ENCODE results near the gene CTCFL. TPM values are rescaled to one million over a fixed set of nuclear protein-coding genes. Genes with fewer than 3 reads are reported as not detected.
A peak's percentile ranks its signal among the peaks of the same experiment; 100 is the strongest.
"Not testable (repeated sequence)": the region's sequence is repeated elsewhere in the genome, so short reads cannot be mapped to it uniquely, and the experiment has no call there.

Gene CTCFL
- total RNA-seq, 1 donor from 2014 or later, result not detected

GRCh38 chr20:57507477-57507876 is 17.5 kb downstream of the CTCFL start:
- DNase-seq, result peak; percentile 60

- DNase-seq, result peak; percentile 90
These were observed 19.0 kb downstream of the CTCFL start for GRCh38 chr20:57505979-57506378.

- DNase-seq, result no peak
These were observed 20.5 kb downstream of the CTCFL start for GRCh38 chr20:57504411-57504810.

- no peak for DNase-seq
These were observed 21.8 kb downstream of the CTCFL start for GRCh38 chr20:57503035-57503658.

- no peak for DNase-seq
These were observed 22.6 kb downstream of the CTCFL start for GRCh38 chr20:57502336-57502700.

- DNase-seq, result peak; percentile 62
These were observed 23.2 kb downstream of the CTCFL start for GRCh38 chr20:57501461-57502335.

GRCh38 chr20:57500962-57501361 is 24.0 kb downstream of the CTCFL start:
- DNase-seq, result no peak

- no peak for DNase-seq
These were observed 24.7 kb downstream of the CTCFL start for GRCh38 chr20:57500235-57500634.

- no peak for DNase-seq
These were observed 25.3 kb downstream of the CTCFL start for GRCh38 chr20:57499676-57500075.

GRCh38 chr20:57498425-57499400 is 26.2 kb downstream of the CTCFL start:
- DNase-seq, result no peak

- DNase-seq, result no peak
These were observed 28.3 kb downstream of the CTCFL start for GRCh38 chr20:57496592-57496991.

- DNase-seq, result no peak
These were observed 29.0 kb downstream of the CTCFL start for GRCh38 chr20:57495978-57496377.

GRCh38 chr20:57493091-57493615 is 31.8 kb downstream of the CTCFL start:
- no peak for DNase-seq

GRCh38 chr20:57491373-57491772 is 33.6 kb downstream of the CTCFL start:
- DNase-seq, result no peak

- not testable (repeated sequence) for DNase-seq
These were observed 36.7 kb downstream of the CTCFL start for GRCh38 chr20:57488277-57488676.

GRCh38 chr20:57485770-57486169 is 39.2 kb downstream of the CTCFL start:
- no peak for DNase-seq

GRCh38 chr20:57484772-57485171 is 40.2 kb downstream of the CTCFL start:
- DNase-seq, result no peak

GRCh38 chr20:57483287-57484050 is 41.5 kb downstream of the CTCFL start:
- DNase-seq, result no peak

- no peak for DNase-seq
These were observed 42.1 kb downstream of the CTCFL start for GRCh38 chr20:57482796-57483195.

- no peak for DNase-seq
These were observed 42.8 kb downstream of the CTCFL start for GRCh38 chr20:57482148-57482547.

GRCh38 chr20:57481281-57481711 is 43.6 kb downstream of the CTCFL start:
- DNase-seq, result no peak
